ENCODE measurements around the gene SIK1. TPM values are rescaled to one million over a fixed set of nuclear protein-coding genes. Genes with fewer than 3 reads are reported as not detected.
"Not testable (repeated sequence)": the region's sequence is repeated elsewhere in the genome, so short reads cannot be mapped to it uniquely, and the experiment has no call there.

Gene SIK1
- 4.5 and 4.6 TPM in 2 replicates for total RNA-seq (2014; rRNA removed; shearing (Covaris generic))
- 8.9 TPM in 2 replicates for polyA plus RNA-seq (2015; cell fraction: cytosol; rRNA removed)
- polyA plus RNA-seq (2015; cell fraction: nucleus; rRNA removed), result 24.3 and 25.9 TPM in 2 replicates

GRCh38 chr21:43426404-43427241 lies at the start of gene SIK1:
TSS of gene SIK1 (minus strand) at chr21:43427131. CDS start at chr21:43426178, 953 bp downstream.
- DNase-seq (ENCODE audit: low read depth), result not testable (repeated sequence)

- not testable (repeated sequence) for DNase-seq (ENCODE audit: low read depth)
Measured at GRCh38 chr21:43471597-43472242, 44.8 kb upstream of the SIK1 start.

- DNase-seq (ENCODE audit: low read depth), result not testable (repeated sequence)
Measured at GRCh38 chr21:43469719-43470458, 43.0 kb upstream of the SIK1 start.

DNA sequence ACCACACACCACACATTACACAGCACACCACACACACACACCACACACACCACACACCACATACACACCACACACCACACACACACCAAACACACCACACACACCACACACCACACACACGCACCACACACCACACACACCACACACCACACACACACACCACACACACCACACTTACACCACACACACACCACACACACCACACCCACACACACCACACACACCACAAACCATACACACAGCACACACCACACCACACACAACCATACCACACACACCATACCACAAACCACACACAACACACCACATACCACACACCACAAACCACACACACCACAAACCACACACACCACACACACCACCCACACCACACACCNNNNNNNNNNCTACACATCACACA lies 40.9 kb upstream of the SIK1 start:
- no peak for DNase-seq (ENCODE audit: low read depth)

DNA sequence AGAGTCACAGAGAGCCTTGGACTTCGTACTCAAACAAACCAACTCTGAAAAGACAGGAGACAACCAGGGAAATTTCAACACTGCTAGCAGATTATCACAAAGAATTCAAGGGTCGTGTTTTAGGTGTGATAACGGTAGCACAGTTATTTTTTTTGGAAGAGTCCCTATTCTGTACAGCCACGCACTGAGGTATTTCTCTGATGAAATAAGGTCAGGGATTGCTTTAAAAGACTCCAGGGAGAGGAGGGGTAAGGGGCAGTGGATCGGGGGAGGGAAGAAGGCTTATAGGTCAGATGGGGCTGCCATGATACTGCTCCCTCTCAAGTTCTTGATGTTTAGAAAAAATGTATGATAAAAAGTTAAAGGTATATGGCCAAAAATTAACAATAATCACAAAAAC lies 38.2 kb upstream of the SIK1 start:
- DNase-seq (ENCODE audit: low read depth), result not testable (repeated sequence)

GRCh38 chr21:43463498-43464261 lies 36.7 kb upstream of the SIK1 start:
- DNase-seq (ENCODE audit: low read depth), result not testable (repeated sequence)

- not testable (repeated sequence) for DNase-seq (ENCODE audit: low read depth)
Measured at GRCh38 chr21:43462932-43463331, 36.0 kb upstream of the SIK1 start.

GRCh38 chr21:43460475-43460874 lies 33.5 kb upstream of the SIK1 start:
- not testable (repeated sequence) for DNase-seq (ENCODE audit: low read depth)

GRCh38 chr21:43458995-43459394 lies 32.1 kb upstream of the SIK1 start:
- DNase-seq (ENCODE audit: low read depth), result not testable (repeated sequence)

- DNase-seq (ENCODE audit: low read depth), result not testable (repeated sequence)
Measured at GRCh38 chr21:43456616-43457314, 29.8 kb upstream of the SIK1 start.

DNA sequence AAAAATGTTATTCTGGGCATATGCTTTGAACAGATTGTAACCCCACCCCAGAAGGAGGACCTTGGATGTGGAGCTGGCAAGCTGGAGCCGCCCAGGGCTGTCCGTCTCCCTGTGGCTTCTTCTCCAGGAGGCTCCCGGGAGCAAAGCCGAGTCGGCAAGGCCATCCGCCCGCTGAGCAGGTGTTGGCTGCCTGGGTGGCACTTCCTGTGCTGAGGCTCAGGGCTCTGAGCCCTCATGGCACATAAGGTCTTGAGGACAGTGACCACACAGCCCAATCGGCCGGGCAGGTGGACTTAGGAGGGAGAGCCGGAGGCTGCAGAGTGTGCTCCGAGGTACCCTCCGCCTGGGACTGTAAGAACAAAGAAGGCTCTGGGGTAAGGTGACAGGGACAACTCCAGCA lies 28.8 kb upstream of the SIK1 start:
- not testable (repeated sequence) for DNase-seq (ENCODE audit: low read depth)

DNA sequence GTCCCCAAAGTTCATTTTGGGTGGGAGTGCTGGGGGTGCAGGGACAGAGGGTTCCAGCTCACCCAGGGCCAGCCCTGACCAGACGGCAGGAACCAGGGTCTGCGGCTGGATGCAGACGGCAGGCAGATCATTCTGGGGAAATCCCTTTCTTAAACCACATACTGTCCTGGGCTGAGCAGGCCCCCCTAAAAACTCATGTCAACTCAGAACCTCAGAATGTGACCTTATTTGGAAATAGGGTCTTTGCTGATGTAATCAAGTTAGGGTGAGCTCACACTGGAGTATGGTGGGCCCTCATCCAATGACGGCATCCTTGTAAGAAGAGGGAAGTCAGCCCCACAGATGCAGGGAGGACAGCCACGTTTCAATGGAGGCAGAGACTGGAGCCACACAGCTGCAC lies 27.2 kb upstream of the SIK1 start:
- DNase-seq (ENCODE audit: low read depth), result not testable (repeated sequence)

- not testable (repeated sequence) for DNase-seq (ENCODE audit: low read depth)
Measured at GRCh38 chr21:43451850-43452249, 24.9 kb upstream of the SIK1 start.

DNA sequence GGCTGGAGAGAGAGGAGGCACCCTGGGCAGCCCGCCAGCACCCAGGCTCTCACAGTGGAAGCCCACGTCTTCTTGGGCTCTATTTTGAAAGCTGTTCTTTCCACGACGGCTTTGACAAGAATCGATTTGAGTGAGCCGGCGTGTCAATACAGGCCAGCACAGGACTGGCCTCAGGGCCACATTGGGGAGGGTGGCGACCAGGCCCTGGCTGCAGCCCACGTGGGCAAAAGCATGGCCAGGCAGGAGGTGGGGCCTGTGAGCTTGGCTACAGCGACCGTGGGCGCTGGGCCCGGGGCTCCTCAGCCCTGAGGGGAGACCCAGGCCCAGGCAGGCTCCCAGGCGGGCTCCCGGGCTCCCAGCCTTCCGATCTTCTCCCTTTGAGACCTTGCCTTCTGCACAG lies 23.4 kb upstream of the SIK1 start:
- not testable (repeated sequence) for DNase-seq (ENCODE audit: low read depth)

DNA sequence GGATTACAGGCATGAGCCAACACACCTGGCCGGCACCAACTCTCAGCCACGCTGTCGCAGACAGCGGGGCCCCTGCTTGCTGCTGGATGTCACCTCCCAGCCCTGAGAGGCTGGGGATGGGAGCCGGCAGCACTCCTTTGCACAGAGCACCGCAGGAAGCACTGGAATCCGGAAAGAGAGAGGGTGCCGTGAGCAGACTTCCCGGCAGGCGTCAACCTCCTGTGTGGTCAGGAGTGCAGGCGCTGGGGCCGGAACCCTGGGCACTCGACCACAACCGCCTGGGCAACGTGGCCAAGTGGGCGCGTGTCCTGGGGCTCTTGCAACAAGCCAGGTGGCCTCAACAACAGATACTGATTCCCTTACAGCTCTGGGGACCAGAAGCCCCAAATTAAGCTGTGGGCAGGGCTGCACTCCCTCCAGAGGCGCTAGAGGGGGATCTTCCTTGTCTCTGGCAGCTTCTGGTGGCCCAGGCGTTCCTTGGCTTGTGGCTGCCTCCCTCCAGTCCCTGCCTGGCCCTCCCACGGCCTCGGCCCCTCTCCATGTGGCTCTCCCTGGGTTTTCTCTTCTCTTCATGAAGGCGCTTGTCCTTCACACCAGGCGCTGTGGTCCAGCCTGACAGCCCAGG lies 20.5 kb upstream of the SIK1 start:
- not testable (repeated sequence) for DNase-seq (ENCODE audit: low read depth)

DNA sequence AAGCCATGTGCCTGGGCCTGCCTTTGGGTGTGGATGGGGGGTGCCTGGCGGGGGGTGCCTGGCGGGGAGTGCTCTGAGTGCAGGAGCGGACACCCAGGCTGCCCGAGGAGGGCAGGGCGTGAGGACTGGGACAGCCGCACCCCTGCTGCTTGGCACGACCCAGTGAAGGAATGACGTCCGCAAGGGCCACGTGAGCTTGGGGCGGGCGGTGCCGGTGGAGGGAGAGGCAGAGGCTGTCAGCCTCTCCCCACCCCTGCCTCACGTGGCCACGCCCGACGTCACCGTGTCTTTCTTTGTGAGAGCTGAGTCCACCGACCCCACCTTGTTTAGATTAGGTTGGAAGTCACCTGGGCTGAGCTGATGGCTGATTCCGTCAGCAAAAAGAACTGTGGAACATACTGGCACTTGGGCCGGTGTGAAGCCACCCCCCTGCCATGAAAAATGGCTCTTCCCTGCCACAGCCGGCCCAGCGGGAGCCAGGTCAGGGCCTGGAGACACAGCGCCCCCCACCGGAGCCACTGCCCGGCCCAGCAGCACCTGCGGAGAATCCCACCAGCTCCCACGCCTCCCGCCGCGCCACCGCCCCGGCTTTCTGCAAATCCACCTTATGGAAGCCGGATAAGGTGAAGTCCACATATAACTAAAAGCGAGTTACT lies 19.5 kb upstream of the SIK1 start:
- DNase-seq (ENCODE audit: low read depth), result not testable (repeated sequence)

DNA sequence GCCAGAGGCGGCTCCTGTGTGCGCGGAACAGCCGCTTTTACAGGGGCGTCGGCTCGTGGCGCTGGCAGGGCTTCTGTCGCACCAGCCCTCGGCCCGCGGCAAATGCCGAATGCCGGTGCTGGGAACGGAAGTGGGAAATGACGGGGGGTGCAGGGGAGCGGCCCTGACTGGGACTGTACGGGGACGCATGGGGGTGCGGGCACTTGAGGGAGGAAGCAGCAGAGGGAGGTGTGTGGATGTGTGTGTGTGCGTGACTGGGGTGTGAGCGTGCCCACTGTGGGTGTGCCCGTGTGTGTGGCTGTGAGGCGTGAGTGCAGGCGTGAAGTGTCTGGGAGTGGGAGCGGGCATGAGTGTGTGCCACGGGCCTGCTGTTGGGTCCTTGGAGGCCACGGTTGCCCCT lies 17.6 kb upstream of the SIK1 start:
- DNase-seq (ENCODE audit: low read depth), result not testable (repeated sequence)

DNA sequence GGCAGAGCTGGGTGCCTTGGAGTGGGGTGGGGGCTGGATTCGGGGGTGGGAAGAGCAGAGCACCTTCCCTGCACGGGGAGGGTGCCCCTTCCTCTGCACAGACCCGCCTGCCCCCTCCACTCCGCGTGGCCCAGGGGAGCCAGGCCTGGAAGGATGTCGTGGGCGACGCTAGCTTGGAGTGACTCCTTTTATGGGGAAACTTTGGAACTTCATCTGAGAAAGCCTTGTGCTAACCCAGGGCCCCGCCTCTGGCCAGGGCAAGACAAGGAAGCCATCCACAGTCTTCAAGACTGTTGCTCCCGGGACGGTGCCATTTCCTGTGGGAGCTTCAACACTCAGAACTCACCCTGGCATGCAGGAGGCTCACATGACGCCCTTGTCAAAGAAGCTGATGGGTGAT lies 15.6 kb upstream of the SIK1 start:
- not testable (repeated sequence) for DNase-seq (ENCODE audit: low read depth)

Measured in HT1080 (cell line).